ENCODE data around the gene PDHX. TPM values are rescaled to one million over a fixed set of nuclear protein-coding genes. Genes with fewer than 3 reads are reported as not detected.

Gene PDHX
- total RNA-seq, 2 experiments from 2014 or later = 31.4 to 37.1 TPM

- Mint-ChIP-seq H3K36me3 (peaks cover 20% of the 10 kb centered on the region), H3K4me3 (no peak overlapping the region), H3K4me1 (peaks cover 10% of the 10 kb centered on the region), H3K27me3 (no peaks in the 10 kb centered on the region), H3K9me3 (peaks cover 2% of the 10 kb centered on the region), H3K27ac (no peak overlapping the region)
- DNase-seq (no peak), ATAC-seq (ENCODE audit: low read depth) (no peak)
- POLR2A ChIA-PET = no interaction called here
These were observed 25.3 kb downstream of the PDHX start for GRCh38 chr11:34941688-34942087.

- H3K4me3 Mint-ChIP-seq = no peak overlapping the region
- H3K4me1 Mint-ChIP-seq = peaks cover 5% of the 10 kb centered on the region
- no peaks in the 10 kb centered on the region for H3K27me3 Mint-ChIP-seq
- peaks cover 23% of the 10 kb centered on the region for H3K36me3 Mint-ChIP-seq
- ATAC-seq (ENCODE audit: low read depth) (no peak), DNase-seq (no peak)
- peaks cover 2% of the 10 kb centered on the region for H3K9me3 Mint-ChIP-seq
- peak overlapping the region; percentile 19 for H3K27ac Mint-ChIP-seq
- POLR2A ChIA-PET = no interaction called here
These were observed 28.3 kb downstream of the PDHX start for GRCh38 chr11:34944692-34945091.

GRCh38 chr11:34948696-34949095 is 32.3 kb downstream of the PDHX start:
- Mint-ChIP-seq H3K9me3 (peaks cover 2% of the 10 kb centered on the region), H3K4me1 (peaks cover 3% of the 10 kb centered on the region), H3K4me3 (no peak overlapping the region), H3K27me3 (no peaks in the 10 kb centered on the region), H3K36me3 (peaks cover 25% of the 10 kb centered on the region), H3K27ac (no peak overlapping the region)
- POLR2A ChIA-PET = no interaction called here
- DNase-seq (no peak), ATAC-seq (ENCODE audit: low read depth) (no peak)

- Mint-ChIP-seq H3K4me1 (peaks cover 1% of the 10 kb centered on the region), H3K9me3 (no peaks in the 10 kb centered on the region), H3K27me3 (no peaks in the 10 kb centered on the region), H3K36me3 (peaks cover 23% of the 10 kb centered on the region), H3K27ac (no peak overlapping the region), H3K4me3 (no peak overlapping the region)
- ATAC-seq (ENCODE audit: low read depth) (no peak), DNase-seq (no peak)
- POLR2A ChIA-PET = no interaction called here
These were observed 37.5 kb downstream of the PDHX start for GRCh38 chr11:34953955-34954354.

- Mint-ChIP-seq H3K4me1 (peaks cover 1% of the 10 kb centered on the region), H3K27ac (no peak overlapping the region), H3K27me3 (no peaks in the 10 kb centered on the region), H3K9me3 (no peaks in the 10 kb centered on the region), H3K4me3 (no peak overlapping the region), H3K36me3 (peaks cover 25% of the 10 kb centered on the region)
- POLR2A ChIA-PET = no interaction called here
- ATAC-seq (ENCODE audit: low read depth) (no peak), DNase-seq (no peak)
These were observed 40.8 kb downstream of the PDHX start for GRCh38 chr11:34957206-34957605.

GRCh38 chr11:34957606-34958005 is 41.2 kb downstream of the PDHX start:
- no peaks in the 10 kb centered on the region for H3K27me3 Mint-ChIP-seq
- no peak overlapping the region for H3K4me3 Mint-ChIP-seq
- ATAC-seq (ENCODE audit: low read depth) (no peak), DNase-seq (no peak)
- POLR2A ChIA-PET = no interaction called here
- H3K36me3 Mint-ChIP-seq = peaks cover 27% of the 10 kb centered on the region
- no peaks in the 10 kb centered on the region for H3K9me3 Mint-ChIP-seq
- no peak overlapping the region for H3K27ac Mint-ChIP-seq
- peaks cover 1% of the 10 kb centered on the region for H3K4me1 Mint-ChIP-seq

- no peaks in the 10 kb centered on the region for H3K4me1 Mint-ChIP-seq
- no peak for ATAC-seq (ENCODE audit: low read depth)
- H3K4me3 Mint-ChIP-seq = no peak overlapping the region
- POLR2A ChIA-PET = no interaction called here
- H3K27ac Mint-ChIP-seq = no peak overlapping the region
- no peak for DNase-seq
- no peaks in the 10 kb centered on the region for H3K27me3 Mint-ChIP-seq
- H3K9me3 Mint-ChIP-seq = no peaks in the 10 kb centered on the region
- H3K36me3 Mint-ChIP-seq = peaks cover 20% of the 10 kb centered on the region
These were observed 43.4 kb downstream of the PDHX start for GRCh38 chr11:34959770-34960169.

- H3K9me3 Mint-ChIP-seq = no peaks in the 10 kb centered on the region
- no peaks in the 10 kb centered on the region for H3K4me1 Mint-ChIP-seq
- H3K4me3 Mint-ChIP-seq = no peak overlapping the region
- POLR2A ChIA-PET = no interaction called here
- no peak for DNase-seq
- H3K36me3 Mint-ChIP-seq = peaks cover 20% of the 10 kb centered on the region
- no peak overlapping the region for H3K27ac Mint-ChIP-seq
- no peaks in the 10 kb centered on the region for H3K27me3 Mint-ChIP-seq
- no peak for ATAC-seq (ENCODE audit: low read depth)
These were observed 43.9 kb downstream of the PDHX start for GRCh38 chr11:34960277-34960676.

- Mint-ChIP-seq H3K4me3 (no peak overlapping the region), H3K27me3 (no peaks in the 10 kb centered on the region), H3K9me3 (no peaks in the 10 kb centered on the region), H3K36me3 (peaks cover 27% of the 10 kb centered on the region), H3K4me1 (no peaks in the 10 kb centered on the region), H3K27ac (no peak overlapping the region)
- DNase-seq (no peak), ATAC-seq (ENCODE audit: low read depth) (no peak)
- POLR2A ChIA-PET = no interaction called here
These were observed 45.6 kb downstream of the PDHX start for GRCh38 chr11:34962034-34962433.

- POLR2A ChIA-PET = no interaction called here
- peaks cover 31% of the 10 kb centered on the region for H3K36me3 Mint-ChIP-seq
- DNase-seq = no peak
These were observed 46.9 kb downstream of the PDHX start for GRCh38 chr11:34963351-34963750.

GRCh38 chr11:34964610-34965331 is 48.4 kb downstream of the PDHX start:
- Mint-ChIP-seq H3K9me3 (no peaks in the 10 kb centered on the region), H3K36me3 (peaks cover 35% of the 10 kb centered on the region), H3K4me3 (no peak overlapping the region), H3K27ac (no peak overlapping the region), H3K4me1 (no peaks in the 10 kb centered on the region), H3K27me3 (no peaks in the 10 kb centered on the region)
- DNase-seq = no peak
- POLR2A ChIA-PET = no interaction called here
- no peak for ATAC-seq (ENCODE audit: low read depth)

More at GRCh38 chr11:34963351-34963750, 46.9 kb downstream of the PDHX start:
- H3K4me1 Mint-ChIP-seq = no peaks in the 10 kb centered on the region
- no peaks in the 10 kb centered on the region for H3K27me3 Mint-ChIP-seq
- ATAC-seq (ENCODE audit: low read depth) = no peak
- H3K9me3 Mint-ChIP-seq = no peaks in the 10 kb centered on the region
- no peak overlapping the region for H3K4me3 Mint-ChIP-seq
- no peak overlapping the region for H3K27ac Mint-ChIP-seq

- Mint-ChIP-seq H3K4me3 (no peak overlapping the region), H3K4me1 (peaks cover 4% of the 10 kb centered on the region), H3K27ac (no peak overlapping the region), H3K9me3 (no peaks in the 10 kb centered on the region), H3K36me3 (peaks cover 48% of the 10 kb centered on the region), H3K27me3 (no peaks in the 10 kb centered on the region)
- no peak for ATAC-seq (ENCODE audit: low read depth)
- POLR2A ChIA-PET = no interaction called here
- DNase-seq = no peak
These were observed 52.4 kb downstream of the PDHX start for GRCh38 chr11:34968862-34969261.

- H3K4me1 Mint-ChIP-seq = peaks cover 4% of the 10 kb centered on the region
- DNase-seq (no peak), ATAC-seq (ENCODE audit: low read depth) (no peak)
- no peaks in the 10 kb centered on the region for H3K27me3 Mint-ChIP-seq
- H3K27ac Mint-ChIP-seq = no peak overlapping the region
- H3K36me3 Mint-ChIP-seq = peaks cover 54% of the 10 kb centered on the region
- H3K4me3 Mint-ChIP-seq = no peak overlapping the region
- POLR2A ChIA-PET = no interaction called here
- no peaks in the 10 kb centered on the region for H3K9me3 Mint-ChIP-seq
These were observed 53.6 kb downstream of the PDHX start for GRCh38 chr11:34970033-34970432.

GRCh38 chr11:34970480-34970879 is 54.1 kb downstream of the PDHX start:
- H3K4me1 Mint-ChIP-seq = peaks cover 5% of the 10 kb centered on the region
- no peak overlapping the region for H3K27ac Mint-ChIP-seq
- POLR2A ChIA-PET = no interaction called here
- no peaks in the 10 kb centered on the region for H3K27me3 Mint-ChIP-seq
- H3K9me3 Mint-ChIP-seq = no peaks in the 10 kb centered on the region
- ATAC-seq (ENCODE audit: low read depth) (no peak), DNase-seq (no peak)
- peaks cover 58% of the 10 kb centered on the region for H3K36me3 Mint-ChIP-seq
- H3K4me3 Mint-ChIP-seq = no peak overlapping the region

GRCh38 chr11:34971928-34972327 is 55.5 kb downstream of the PDHX start:
- Mint-ChIP-seq H3K27ac (no peak overlapping the region), H3K27me3 (no peaks in the 10 kb centered on the region), H3K9me3 (no peaks in the 10 kb centered on the region), H3K36me3 (peaks cover 59% of the 10 kb centered on the region), H3K4me1 (peaks cover 5% of the 10 kb centered on the region), H3K4me3 (no peak overlapping the region)
- DNase-seq (no peak), ATAC-seq (ENCODE audit: low read depth) (no peak)
- POLR2A ChIA-PET = no interaction called here
